Measurements from ENCODE around the gene VWF. TPM values are rescaled to one million over a fixed set of nuclear protein-coding genes. Genes with fewer than 3 reads are reported as not detected.

VWF gene
- total RNA-seq, 1 donor from 2014 or later, result 0.10 TPM

GRCh38 chr12:5989621-5990020 is 134.8 kb downstream of the VWF start:
- no peak for TF ChIP-seq CTCF (IDR thresholded peaks at IDR 0.05; ENCODE audit: unreplicated experiment)
- no peak overlapping the region for H3K27ac Mint-ChIP-seq
- no peak for DNase-seq (ENCODE audit: low spot score, unreplicated experiment)
- H3K4me1 Mint-ChIP-seq (ENCODE audit: low read depth), result peaks cover 5% of the 10 kb centered on the region
- no peaks in the 10 kb centered on the region for H3K9me3 Mint-ChIP-seq (ENCODE audit: low read depth)
- H3K4me3 Mint-ChIP-seq (ENCODE audit: low read depth), result no peak overlapping the region
- H3K36me3 Mint-ChIP-seq (ENCODE audit: insufficient read depth), result no peaks in the 10 kb centered on the region
- H3K27me3 Mint-ChIP-seq, result peaks cover 4% of the 10 kb centered on the region

GRCh38 chr12:5988659-5989116 is 135.8 kb downstream of the VWF start:
- DNase-seq (ENCODE audit: low spot score, unreplicated experiment), result peak; percentile 89
- Mint-ChIP-seq H3K27me3 (peaks cover 4% of the 10 kb centered on the region), H3K4me1 (ENCODE audit: low read depth) (peaks cover 5% of the 10 kb centered on the region), H3K9me3 (ENCODE audit: low read depth) (no peaks in the 10 kb centered on the region), H3K36me3 (ENCODE audit: insufficient read depth) (no peaks in the 10 kb centered on the region), H3K4me3 (ENCODE audit: low read depth) (no peak overlapping the region), H3K27ac (no peak overlapping the region)
- peak; percentile 100 for TF ChIP-seq CTCF (IDR thresholded peaks at IDR 0.05; ENCODE audit: unreplicated experiment)

GRCh38 chr12:5988088-5988487 is 136.4 kb downstream of the VWF start:
- no peak for DNase-seq (ENCODE audit: low spot score, unreplicated experiment)
- no peak overlapping the region for H3K27ac Mint-ChIP-seq
- H3K4me1 Mint-ChIP-seq (ENCODE audit: low read depth), result peaks cover 5% of the 10 kb centered on the region
- H3K4me3 Mint-ChIP-seq (ENCODE audit: low read depth), result no peak overlapping the region
- peaks cover 4% of the 10 kb centered on the region for H3K27me3 Mint-ChIP-seq
- no peak for TF ChIP-seq CTCF (IDR thresholded peaks at IDR 0.05; ENCODE audit: unreplicated experiment)
- no peaks in the 10 kb centered on the region for H3K9me3 Mint-ChIP-seq (ENCODE audit: low read depth)
- H3K36me3 Mint-ChIP-seq (ENCODE audit: insufficient read depth), result no peaks in the 10 kb centered on the region

GRCh38 chr12:5987573-5987972 is 136.9 kb downstream of the VWF start:
- no peaks in the 10 kb centered on the region for H3K9me3 Mint-ChIP-seq (ENCODE audit: low read depth)

GRCh38 chr12:5985471-5985870 is 139.0 kb downstream of the VWF start:
- no peak overlapping the region for H3K27ac Mint-ChIP-seq
- H3K4me3 Mint-ChIP-seq (ENCODE audit: low read depth), result no peak overlapping the region
- H3K9me3 Mint-ChIP-seq (ENCODE audit: low read depth), result no peaks in the 10 kb centered on the region

More at GRCh38 chr12:5987573-5987972, 136.9 kb downstream of the VWF start:
- H3K36me3 Mint-ChIP-seq (ENCODE audit: insufficient read depth), result no peaks in the 10 kb centered on the region
- H3K27me3 Mint-ChIP-seq, result peaks cover 4% of the 10 kb centered on the region
- TF ChIP-seq CTCF (IDR thresholded peaks at IDR 0.05; ENCODE audit: unreplicated experiment), result no peak
- H3K4me3 Mint-ChIP-seq (ENCODE audit: low read depth), result no peak overlapping the region
- no peak for DNase-seq (ENCODE audit: low spot score, unreplicated experiment)
- peaks cover 5% of the 10 kb centered on the region for H3K4me1 Mint-ChIP-seq (ENCODE audit: low read depth)
- no peak overlapping the region for H3K27ac Mint-ChIP-seq

More at GRCh38 chr12:5985471-5985870, 139.0 kb downstream of the VWF start:
- Mint-ChIP-seq H3K36me3 (ENCODE audit: insufficient read depth) (no peaks in the 10 kb centered on the region), H3K4me1 (ENCODE audit: low read depth) (peaks cover 5% of the 10 kb centered on the region), H3K27me3 (peaks cover 4% of the 10 kb centered on the region)
- no peak for DNase-seq (ENCODE audit: low spot score, unreplicated experiment)
- no peak for TF ChIP-seq CTCF (IDR thresholded peaks at IDR 0.05; ENCODE audit: unreplicated experiment)
